Osteoblast (primary cell): ENCODE data around the gene SNAP29. TPM values are rescaled to one million over a fixed set of nuclear protein-coding genes. Genes with fewer than 3 reads are reported as not detected.

Source experiments
- DNase-seq: peaks from one replicate; pipeline ENCODE4 v3.0.0; 2011; ENCODE audit warnings: low spot score, mixed read lengths; ENCODE audit not compliant: insufficient read length; ENCODE audit errors: missing footprints
- H2AFZ ChIP-seq: 2 replicates; pipeline ENCODE4 v1.6.0; 2011; ENCODE audit warnings: mild to moderate bottlenecking, low read length
- H3K27ac ChIP-seq: 2 replicates; pipeline ENCODE4 v1.5.1; 2011; ENCODE audit warnings: mild to moderate bottlenecking, low read depth, low read length, moderate library complexity
- H3K27me3 ChIP-seq: 2 replicates; pipeline ENCODE4 v1.6.0; 2012; ENCODE audit warnings: mild to moderate bottlenecking, control low read depth, inconsistent platforms, low read length, moderate library complexity; ENCODE audit not compliant: insufficient read depth
- H3K36me3 ChIP-seq: 2 replicates; pipeline ENCODE4 v1.5.1; 2011; ENCODE audit warnings: mild to moderate bottlenecking, low read length, control low read depth, moderate library complexity; ENCODE audit not compliant: insufficient read depth
- H3K4me1 ChIP-seq: 2 replicates; pipeline ENCODE4 v1.5.1; 2011; ENCODE audit warnings: mild to moderate bottlenecking, low read length, control low read depth, moderate library complexity; ENCODE audit not compliant: insufficient read depth
- H3K4me2 ChIP-seq: 2 replicates; pipeline ENCODE4 v1.6.0; 2011; ENCODE audit warnings: mild to moderate bottlenecking, low read length; ENCODE audit not compliant: insufficient read depth
- H3K4me3 ChIP-seq: fragments of 200-600 bp; sonication (generic); 3 replicates; pipeline ENCODE4 v1.5.1; 2012; ENCODE audit warnings: mild to moderate bottlenecking, low read length, inconsistent platforms; ENCODE audit not compliant: insufficient read depth
- H3K79me2 ChIP-seq: 2 replicates; pipeline ENCODE4 v1.6.0; 2012; ENCODE audit warnings: mild to moderate bottlenecking, low read length, control low read depth, inconsistent platforms; ENCODE audit not compliant: insufficient read depth
- H3K9me3 ChIP-seq: 2 replicates; pipeline ENCODE4 v1.5.1; 2011; ENCODE audit warnings: low read depth, low read length, control low read depth
- H4K20me1 ChIP-seq: 2 replicates; pipeline ENCODE4 v1.6.0; 2012; ENCODE audit warnings: mild to moderate bottlenecking, low read length, control low read depth; ENCODE audit not compliant: insufficient read depth
- total RNA-seq: library from RNA; depleted of rRNA; stranded (reverse); fragments of >200 nt; gene quantifications from 2 replicates; pipeline ENCODE4 v1.2.3, GENCODE V29; 2012
- TF ChIP-seq, protein P1 (sequence below): IDR thresholded peaks from 2 replicates; pipeline ENCODE4 v1.5.1; 2011; ENCODE audit warnings: mild to moderate bottlenecking, low read depth, low read length, moderate library complexity; ENCODE audit errors: extremely low read depth

SNAP29 gene
- total RNA-seq = 13.0 and 15.3 TPM in 2 replicates

DNA sequence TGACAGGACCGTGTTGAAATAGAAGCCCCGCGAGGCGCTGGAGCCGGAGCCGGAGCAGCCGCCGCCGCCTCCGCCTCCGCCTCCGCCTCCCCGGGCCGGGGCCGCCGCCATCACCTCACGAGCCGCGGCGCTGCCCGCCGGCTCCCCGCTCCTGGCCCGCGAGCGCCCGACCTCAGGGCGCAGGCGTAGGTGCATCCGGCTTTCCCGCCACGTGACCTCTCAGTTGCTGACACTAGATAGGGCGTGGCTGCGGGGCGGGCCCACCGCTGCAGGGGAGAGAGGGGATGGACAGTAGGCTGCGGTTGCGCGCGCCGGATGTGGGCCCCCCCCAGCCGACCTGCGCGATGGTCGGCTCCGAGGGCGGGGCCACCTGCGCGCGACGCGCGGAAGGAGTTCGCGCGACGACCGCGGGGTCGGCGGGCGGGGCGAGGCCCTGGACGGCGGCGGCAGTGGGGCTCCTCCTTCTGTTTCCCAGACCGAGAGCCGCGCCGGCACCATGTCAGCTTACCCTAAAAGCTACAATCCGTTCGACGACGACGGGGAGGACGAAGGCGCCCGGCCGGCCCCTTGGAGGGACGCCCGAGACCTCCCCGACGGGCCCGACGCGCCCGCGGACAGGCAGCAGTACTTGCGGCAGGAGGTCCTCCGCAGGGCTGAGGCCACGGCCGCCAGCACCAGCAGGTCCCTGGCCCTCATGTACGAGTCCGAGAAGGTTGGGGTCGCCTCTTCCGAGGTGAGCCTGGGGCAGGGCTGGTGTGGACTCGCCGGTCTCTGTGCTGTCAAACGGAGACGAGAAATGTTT lies at the start of gene SNAP29, which contains the start of gene PI4KA:
Gene SNAP29 (plus strand): TSS at position 393 of the 802 bp plus-strand sequence. CDS start 104 bp downstream, at position 497.
Gene PI4KA (minus strand): TSS at position 197 of the 802 bp plus-strand sequence. CDS start 86 bp downstream, at position 111.
- Histone ChIP-seq H3K27ac (peak within 1 kb of the TSS; percentile 67), H2AFZ (peak within 1 kb of the TSS; percentile 87), H3K4me2 (peak within 1 kb of the TSS; percentile 100), H4K20me1 (peaks cover 42% of the 10 kb centered on the region), H3K79me2 (peaks cover 72% of the 10 kb centered on the region), H3K36me3 (peaks cover 3% of the 10 kb centered on the region), H3K4me3 (peak within 1 kb of the TSS; percentile 83), H3K9me3 (no peaks in the 10 kb centered on the region), H3K27me3 (no peaks in the 10 kb centered on the region), H3K4me1 (peaks cover 26% of the 10 kb centered on the region)
- peak; percentile 100 for DNase-seq
- TF ChIP-seq, protein P1, sequence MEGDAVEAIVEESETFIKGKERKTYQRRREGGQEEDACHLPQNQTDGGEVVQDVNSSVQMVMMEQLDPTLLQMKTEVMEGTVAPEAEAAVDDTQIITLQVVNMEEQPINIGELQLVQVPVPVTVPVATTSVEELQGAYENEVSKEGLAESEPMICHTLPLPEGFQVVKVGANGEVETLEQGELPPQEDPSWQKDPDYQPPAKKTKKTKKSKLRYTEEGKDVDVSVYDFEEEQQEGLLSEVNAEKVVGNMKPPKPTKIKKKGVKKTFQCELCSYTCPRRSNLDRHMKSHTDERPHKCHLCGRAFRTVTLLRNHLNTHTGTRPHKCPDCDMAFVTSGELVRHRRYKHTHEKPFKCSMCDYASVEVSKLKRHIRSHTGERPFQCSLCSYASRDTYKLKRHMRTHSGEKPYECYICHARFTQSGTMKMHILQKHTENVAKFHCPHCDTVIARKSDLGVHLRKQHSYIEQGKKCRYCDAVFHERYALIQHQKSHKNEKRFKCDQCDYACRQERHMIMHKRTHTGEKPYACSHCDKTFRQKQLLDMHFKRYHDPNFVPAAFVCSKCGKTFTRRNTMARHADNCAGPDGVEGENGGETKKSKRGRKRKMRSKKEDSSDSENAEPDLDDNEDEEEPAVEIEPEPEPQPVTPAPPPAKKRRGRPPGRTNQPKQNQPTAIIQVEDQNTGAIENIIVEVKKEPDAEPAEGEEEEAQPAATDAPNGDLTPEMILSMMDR = no peak

DNA sequence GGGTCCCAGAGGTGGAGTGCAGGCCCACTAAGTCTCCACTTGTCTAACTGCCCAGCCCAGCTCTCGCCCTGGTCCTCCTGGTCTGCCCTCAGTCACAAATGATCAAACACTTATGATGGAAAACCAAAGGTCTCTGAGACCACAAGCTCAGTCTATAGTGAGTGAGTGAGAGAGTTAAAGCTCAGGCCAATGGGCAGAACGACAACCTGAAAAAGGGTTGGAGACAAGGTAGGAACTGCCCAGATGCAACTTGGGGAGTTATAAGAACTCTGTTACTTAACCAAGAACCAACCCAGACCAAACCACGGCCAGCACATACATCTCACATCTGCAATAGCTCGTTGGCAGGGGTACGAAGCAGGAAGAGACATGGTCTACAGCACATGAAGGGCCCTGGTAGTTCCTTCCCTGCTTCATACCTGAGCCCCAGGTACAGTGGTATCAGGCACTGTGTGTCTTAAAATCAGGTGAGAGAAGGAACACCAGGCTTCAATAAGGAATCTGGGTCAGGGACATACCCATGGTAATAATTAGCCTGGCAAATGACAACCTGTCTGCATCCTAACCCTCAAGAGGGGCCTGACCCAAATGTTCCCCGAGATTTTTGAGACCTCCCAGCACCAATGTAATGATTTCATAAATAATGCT lies 49.1 kb upstream of the SNAP29 start:
- TF ChIP-seq, protein P1 = no peak
- Histone ChIP-seq H4K20me1 (no peaks in the 10 kb centered on the region), H3K27ac (no peak overlapping the region), H3K36me3 (peaks cover 46% of the 10 kb centered on the region), H2AFZ (no peak overlapping the region), H3K27me3 (no peaks in the 10 kb centered on the region), H3K4me1 (peaks cover 19% of the 10 kb centered on the region), H3K9me3 (no peaks in the 10 kb centered on the region), H3K79me2 (no peaks in the 10 kb centered on the region), H3K4me3 (no peak overlapping the region), H3K4me2 (no peak overlapping the region)
- no peak for DNase-seq

DNA sequence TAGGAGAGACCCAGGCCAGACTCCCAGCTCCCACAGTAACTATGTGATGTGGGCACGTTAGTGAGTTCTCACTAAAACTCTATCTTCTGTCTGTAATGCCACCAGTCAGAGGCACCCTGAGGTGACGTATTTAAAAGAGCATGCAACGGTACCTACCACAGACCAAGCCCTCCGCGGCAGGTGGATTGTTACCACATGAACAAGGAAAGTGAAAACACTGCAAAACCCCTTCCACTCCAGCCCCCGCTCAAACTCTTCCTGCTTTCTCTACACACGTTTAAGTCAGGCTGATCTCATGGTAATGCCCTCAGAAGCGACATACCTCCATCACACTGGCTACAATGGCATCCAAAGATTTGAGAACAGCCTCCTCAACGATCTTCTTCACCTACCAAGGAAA lies 48.2 kb upstream of the SNAP29 start:
- H2AFZ ChIP-seq = no peak overlapping the region
- H3K4me1 ChIP-seq = peaks cover 19% of the 10 kb centered on the region
- no peak for DNase-seq
- H3K4me3 ChIP-seq = no peak overlapping the region
- no peak overlapping the region for H3K27ac ChIP-seq
- H4K20me1 ChIP-seq = no peaks in the 10 kb centered on the region
- no peaks in the 10 kb centered on the region for H3K79me2 ChIP-seq
- no peaks in the 10 kb centered on the region for H3K27me3 ChIP-seq
- H3K36me3 ChIP-seq = peaks cover 39% of the 10 kb centered on the region
- no peak overlapping the region for H3K4me2 ChIP-seq
- no peaks in the 10 kb centered on the region for H3K9me3 ChIP-seq
- TF ChIP-seq, protein P1 = no peak

DNA sequence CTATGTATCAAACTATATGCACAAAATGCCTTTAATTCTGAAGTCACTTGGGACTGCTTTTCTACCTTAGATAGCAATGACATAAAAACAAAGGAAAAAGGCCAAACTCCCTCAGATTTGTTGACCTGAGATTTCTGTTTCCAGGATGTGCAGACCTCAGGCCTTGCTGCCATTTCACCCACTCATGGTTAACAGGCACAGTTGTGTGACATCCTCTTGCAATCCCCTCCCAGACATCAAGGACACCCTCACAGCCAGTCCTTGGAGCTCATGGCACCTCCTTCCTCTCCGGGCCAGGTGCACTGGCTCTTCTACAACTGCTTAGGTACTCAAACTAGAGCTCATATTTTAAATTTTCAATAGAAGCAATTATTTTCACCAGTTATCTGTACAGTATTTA lies 47.6 kb upstream of the SNAP29 start:
- Histone ChIP-seq H3K4me2 (no peak overlapping the region), H3K27ac (no peak overlapping the region), H3K79me2 (no peaks in the 10 kb centered on the region), H3K4me1 (peaks cover 14% of the 10 kb centered on the region), H2AFZ (no peak overlapping the region), H3K9me3 (no peaks in the 10 kb centered on the region), H3K4me3 (no peak overlapping the region), H3K36me3 (peaks cover 36% of the 10 kb centered on the region), H3K27me3 (no peaks in the 10 kb centered on the region), H4K20me1 (no peaks in the 10 kb centered on the region)
- no peak for DNase-seq
- TF ChIP-seq, protein P1 = no peak
